GM19043 (cell line): ENCODE data around the gene MICAL3.

Experiments used
- ATAC-seq: cut with Tn5 transposase; IDR thresholded peaks from one replicate; pipeline ENCODE4 v1.9.1; 2021; ENCODE audit warnings: low read depth; ENCODE audit not compliant: unreplicated experiment

Gene MICAL3

DNA sequence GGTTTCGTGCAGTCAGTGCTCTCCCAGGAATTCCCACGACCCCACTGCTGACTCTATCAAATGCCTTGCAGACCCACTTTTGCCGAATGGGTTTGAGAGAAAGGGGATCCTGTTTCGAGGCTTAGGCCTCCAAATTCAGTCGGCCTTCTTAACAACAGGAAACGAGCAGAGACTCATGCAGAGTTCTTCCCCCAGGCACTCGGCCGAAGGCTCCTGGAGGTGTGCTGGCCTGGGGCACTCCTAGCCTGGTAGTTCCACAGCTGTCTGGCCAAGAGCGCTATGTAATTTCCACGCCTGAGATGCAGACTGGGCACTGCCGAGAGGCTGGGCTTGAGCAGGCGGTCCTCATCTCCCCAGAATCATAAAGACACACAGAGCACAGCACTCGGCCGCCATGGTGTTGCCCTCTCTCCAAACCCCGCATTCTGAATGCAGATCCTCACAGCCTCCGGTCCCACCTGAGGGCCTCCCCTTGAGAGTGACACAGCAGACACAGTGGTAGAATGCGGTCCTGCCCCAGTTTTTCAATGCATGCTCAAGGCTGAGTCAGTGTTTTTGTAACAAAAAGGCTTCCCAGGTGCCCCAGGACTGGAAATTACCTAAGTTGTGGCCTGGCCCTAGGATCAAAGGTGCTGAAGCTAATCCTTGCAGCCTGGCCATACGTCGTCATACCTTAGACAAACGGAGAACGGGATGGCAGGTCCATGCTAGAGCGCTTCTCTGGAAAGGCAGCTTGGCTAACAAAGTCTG is 219.9 kb downstream of the MICAL3 start:
- no peak for ATAC-seq

DNA sequence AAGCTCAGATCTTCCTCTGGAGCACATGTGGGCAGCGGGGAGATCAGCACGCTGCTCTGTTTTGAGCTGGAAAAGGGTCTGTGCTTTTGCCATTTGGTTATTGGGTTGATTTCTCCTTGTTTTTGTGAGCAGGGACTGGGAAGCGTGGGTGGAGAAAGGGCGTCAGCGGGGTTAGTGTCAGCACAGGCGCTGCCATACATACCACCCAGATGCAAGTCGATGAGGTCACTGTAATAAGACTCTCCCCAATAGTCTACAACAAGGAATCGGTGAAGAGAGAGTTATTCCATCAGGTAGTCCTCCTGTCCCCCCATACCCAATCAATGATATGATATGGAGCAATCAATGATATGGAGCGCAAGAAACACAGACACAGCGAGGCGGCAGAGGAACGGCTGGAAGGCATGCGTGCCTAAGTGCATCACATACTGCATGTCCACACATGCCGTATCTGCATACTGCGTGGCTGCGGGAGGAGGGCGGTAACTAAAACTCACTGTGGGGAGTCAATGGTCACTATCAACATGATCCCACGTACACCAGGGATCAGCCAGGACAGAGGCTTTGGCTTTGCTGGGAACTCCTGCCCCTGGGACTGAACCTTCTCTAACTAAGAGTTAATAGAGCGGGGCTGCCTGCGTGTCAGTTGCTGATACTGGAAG is 220.6 kb downstream of the MICAL3 start:
- no peak for ATAC-seq

DNA sequence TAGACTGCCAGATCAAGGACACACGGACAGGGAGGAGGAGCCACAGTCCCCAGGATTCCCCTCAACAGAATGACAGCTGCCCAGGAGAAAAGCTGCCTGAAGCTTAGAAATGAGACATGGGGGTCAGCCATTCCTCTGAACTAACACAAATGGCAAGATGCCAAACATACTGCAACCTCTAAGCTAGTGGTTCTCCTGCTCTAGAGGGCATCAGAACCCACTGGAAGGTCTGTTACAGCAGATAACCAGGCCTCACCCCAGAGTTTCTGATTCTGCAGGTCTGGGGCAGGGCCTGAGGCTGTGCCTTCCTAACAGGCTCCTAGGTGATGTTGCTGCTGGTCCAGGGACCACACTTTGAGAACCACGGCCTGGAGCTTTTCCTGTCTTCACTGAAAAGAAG is 221.5 kb downstream of the MICAL3 start:
- no peak for ATAC-seq

DNA sequence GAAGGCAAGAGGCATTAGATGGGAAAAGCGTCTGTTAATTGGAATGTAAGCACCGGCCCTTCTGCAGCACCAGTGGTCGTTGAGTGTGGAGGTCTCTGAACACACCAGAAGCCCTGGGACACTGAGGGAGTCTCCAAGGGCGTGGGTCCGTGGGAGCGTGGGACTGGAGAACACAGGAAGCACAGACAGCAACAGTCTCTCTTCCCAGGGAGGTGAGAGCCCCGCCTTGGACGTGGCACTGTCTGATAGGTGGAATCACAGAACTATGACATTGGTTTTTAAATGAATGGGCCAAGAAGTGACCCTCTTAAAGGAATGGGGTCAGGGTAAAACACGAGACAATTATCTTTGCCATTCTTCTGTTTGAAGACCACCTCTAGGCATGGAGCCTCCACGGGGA is 221.9 kb downstream of the MICAL3 start:
- ATAC-seq = no peak

DNA sequence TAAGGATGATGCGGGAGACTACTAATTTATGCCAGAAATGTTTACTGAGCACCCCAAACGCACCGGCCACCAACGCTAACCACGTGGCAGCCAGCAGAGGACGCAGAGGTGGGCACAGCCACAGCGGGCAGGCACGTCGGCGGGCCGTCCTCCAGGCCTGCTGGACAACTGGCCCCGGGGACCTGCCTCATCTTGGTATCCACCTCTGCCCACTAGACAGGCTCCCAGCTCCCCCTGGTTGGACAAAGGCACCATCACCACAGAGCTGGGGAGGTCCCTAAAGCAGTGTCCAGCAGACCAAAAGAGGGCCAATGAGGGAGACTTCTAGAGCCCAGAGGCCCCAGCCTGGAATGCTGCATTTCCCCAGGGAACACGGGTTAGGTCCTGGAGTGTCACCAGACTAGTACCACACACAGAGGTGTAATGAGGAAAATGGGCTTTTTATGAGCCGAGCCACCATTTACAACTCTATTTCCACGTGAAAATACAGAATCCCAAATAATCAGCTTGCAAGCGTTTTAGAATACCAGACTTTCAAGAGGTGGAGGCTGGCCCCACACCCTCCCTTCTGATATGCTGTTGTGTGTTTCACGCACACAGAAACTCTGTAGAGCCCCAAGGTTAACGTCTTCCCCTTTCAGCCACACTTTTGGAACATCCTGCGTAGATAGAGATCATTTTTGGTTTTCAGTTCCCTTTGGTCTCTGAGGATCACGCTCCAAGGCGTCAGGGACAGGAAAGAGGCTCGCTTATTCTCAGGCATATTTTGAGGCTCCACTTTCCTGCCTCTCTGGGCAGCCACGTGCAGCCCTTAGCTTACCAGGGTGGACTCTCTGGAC is 226.4 kb downstream of the MICAL3 start:
- peak; percentile 39 for ATAC-seq

DNA sequence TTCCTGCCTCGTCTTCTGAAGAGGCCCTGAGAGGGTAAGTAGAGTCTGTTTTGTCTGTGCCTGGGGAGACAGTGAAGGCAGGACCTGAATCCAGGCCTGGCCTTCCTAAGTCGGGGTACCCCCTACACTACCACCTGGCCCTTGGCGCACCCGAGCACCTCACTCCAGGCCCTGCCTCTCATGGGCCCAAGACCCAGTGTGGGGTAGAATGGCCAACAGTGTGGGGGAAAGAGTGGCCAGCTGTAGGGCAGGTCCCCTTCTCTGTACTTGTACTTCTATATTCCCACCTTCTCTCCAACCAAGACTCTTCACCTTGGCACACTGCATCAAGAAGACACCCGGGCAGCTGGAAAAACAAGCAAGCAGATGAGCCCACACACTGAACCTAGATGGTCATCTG is 227.7 kb downstream of the MICAL3 start:
- no peak for ATAC-seq

DNA sequence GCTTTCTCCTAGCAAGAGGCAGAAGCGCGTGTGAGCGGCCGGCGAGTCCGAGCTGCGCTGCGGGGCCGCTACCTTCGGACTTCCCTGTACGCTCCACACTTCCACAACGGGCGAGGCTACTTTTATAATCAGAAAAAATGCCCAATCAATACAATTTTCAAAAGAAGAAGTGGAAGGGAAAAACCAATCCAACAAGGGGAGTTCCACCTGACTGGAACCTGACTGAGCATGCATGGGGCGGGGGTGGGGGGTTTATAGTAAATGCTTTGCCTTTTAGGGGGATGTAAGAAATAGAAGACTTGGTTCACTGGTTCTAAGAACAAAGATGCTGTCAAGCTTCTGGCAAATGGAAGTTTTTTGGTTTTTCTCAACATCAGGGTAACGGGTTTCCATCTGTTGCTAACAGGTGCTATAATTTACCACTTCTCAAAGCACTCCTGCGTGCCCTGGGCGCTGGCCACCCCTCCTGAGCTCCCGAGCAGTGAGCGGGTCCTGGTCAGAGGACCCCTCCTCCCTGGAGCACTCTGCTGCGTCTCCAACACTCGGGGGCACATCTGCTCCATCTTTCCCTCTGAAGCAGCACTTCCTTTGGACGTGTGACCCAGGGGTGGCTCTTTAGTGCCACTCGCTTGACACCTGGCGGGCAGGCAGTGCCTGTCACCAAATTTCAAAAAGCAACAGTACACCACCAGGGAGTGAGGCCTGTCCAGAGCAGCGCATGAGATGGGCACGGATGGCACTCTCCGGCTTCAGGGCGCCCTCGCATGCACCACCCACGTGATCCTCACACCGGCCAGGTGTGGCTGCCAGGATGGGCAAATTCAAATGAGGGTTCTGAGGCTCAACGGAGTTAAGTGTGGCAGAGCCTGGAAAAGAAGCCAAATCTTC is 228.5 kb downstream of the MICAL3 start:
- ATAC-seq = no peak

DNA sequence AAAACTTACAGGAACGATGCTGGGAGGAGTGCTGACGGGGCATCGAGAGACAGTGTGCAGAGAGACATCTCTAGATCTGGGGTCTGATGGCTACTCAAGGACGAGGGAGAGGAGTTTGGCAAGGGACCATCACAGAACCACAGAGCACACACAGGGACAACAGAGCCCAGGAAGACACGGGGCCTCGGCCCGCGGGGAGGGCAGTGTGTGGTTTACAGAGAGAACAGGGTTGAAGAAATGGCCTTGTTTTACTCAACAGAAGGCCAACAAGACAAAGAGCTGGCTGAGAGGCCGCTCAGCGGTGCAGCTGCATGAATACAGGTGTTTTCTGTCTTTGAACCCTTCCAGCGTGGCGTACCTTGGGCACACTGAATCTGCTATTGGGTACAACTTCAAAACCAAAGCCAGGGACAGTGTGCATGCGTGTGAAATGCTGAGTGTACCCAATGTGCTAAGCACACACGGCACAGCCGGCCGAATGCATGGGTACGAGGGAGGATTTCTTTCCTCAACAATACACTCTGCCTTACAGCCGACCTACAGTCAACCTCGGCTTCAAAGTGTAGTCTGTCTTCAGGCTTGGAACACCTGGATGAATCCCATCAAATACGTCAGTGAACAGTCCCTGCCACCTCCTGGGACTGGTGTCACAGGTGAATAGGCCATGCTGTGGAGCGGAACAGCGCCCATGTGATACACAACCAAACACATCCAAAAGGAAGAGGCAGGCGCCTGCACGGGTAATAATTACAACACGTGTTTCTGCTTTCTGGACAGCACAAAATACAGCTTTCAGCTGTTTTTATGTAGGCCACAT is 229.4 kb downstream of the MICAL3 start:
- no peak for ATAC-seq

DNA sequence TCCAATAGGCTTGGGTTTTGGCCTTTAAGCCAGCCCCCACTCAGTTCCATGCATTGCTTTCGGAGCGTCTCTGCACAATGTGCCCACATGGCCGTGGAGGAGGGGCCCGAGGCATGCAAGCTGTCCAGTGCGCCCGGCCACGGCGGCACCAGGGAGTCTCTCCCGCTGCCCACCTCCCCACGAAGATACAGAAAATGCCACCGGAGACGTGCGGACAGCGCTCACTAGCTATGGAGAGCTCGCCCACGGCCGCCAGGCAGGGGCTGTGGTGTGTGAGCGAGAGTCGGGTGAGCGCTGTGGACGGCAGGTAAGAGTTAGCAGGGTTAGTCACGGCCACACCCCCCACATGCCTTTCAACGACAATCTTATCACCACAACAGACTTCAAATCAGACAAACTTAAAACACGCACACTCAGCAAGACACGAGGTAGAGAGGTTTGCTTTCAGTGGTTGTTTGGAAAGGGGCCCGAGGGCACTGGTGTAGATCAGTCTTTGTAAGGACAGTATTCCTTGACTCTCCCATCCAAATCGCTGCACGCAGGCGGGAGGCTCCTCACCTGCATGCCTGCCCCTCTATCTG is 231.4 kb downstream of the MICAL3 start:
- no peak for ATAC-seq

DNA sequence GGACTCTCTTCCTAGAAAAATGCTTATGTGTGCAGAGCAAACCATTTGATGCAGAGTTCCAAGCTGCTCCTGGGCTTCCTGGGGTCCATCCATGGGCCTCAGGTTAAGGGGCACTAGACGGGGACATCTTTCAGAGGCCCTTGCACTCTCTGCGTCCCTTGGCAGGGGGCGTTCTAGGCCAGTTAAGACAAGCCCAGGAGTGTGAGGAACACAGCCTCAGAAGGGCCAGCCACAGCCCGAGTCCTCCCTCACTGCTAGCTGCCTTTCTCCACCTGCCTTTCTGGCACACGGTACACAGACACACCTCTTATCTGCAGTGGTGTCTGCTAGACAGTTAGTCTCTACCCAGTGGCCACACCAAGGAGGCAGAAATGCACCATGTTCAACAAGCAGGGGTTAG is 232.1 kb downstream of the MICAL3 start:
- no peak for ATAC-seq

DNA sequence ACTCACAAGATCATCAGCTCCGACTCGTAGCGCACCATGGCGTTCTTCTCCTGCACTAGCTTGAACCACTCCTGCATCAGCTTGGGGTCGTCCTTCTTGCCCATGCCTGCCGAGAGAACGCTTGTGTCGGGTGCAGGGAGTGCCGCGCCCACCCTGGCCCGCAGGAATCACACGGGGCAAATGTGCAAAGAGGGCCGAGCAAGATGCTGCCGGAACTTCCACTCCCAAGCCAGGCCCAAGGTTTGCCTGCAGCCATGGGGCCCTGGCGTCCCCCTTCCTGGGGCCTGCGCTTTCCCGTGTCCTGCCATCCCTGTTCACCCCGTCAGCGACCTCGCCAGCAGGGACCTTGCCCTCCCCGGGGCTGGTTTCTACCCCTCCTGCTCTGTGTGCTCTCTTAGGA is 233.2 kb downstream of the MICAL3 start:
- no peak for ATAC-seq

DNA sequence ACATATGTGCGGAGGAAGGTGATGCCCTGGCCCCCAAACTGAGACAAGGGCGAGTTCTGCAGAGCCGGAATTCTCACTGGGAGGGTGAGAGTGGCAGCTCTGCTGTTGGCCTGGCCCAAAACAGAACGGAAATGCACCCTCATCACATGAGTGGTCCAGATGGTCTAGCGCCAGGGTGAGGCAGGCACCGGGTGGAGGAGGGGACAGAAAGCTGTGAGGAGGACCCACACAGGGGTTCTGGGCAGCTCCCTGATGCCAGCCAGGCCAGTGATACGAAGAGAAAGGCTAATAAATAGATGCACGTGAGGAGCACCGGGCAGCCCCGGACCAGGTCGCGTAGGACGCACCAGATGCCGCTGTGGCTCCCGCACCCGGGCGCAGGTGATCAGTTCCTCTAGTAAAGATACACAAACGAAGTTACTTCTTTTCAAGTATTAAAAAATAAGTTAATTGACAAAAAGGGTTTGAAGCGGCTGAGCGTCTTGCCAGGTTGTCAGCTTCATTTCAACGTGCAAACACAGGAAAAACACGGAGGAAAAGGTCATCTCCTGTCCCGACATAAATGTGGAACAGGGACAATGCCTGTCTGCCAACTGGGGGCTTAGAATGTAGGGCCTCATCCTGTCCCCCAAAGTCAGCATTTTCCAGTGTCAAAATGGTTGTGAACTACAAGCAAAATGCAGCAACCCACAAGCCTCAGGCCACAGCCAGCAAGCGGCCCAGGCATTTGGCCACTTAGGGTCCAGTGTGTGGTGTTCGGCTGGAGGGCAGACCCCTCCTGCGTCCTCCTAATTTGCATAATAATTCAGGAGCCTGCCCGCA is 234.8 kb downstream of the MICAL3 start:
- no peak for ATAC-seq

DNA sequence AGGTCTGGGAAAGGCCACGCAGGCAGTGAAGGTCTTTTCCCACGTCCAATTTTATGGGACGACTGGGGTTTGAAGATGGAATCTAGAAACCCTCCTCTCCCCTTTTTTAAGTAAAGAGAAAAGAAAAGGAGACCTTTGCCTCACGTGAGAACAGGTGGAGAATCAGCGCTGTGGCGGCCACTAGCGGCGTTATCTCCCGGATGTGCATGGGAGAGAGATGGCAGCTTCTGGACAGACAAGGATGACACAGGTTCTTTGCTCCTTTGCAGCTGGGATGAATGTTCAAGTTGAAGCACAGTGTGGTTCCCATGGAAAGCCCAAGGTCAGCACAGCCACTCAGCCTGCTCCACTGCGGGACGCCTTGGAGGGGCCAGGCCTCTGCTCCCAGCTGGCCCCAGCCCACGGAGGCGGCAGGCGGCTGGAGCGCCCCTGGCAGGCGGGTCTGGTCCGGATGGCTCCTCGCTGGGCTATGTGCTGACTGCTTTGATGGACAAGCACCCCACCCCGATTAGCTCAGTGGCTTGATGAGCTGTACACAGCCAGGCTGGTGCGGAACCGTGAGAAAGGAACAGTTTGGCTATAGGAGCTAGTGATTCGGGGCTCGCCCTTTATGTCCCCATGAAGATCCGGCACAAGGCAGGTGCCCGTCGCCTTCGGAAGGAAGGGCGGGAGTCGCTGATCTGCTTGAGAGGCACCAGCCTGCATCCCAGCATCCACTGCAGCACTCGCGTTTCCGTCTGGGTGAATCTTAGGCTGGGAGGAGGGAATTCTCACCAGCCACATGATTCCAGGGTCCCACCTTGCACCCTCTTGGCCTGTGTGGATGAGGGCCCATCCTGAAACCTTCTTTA is 235.6 kb downstream of the MICAL3 start:
- ATAC-seq = no peak

DNA sequence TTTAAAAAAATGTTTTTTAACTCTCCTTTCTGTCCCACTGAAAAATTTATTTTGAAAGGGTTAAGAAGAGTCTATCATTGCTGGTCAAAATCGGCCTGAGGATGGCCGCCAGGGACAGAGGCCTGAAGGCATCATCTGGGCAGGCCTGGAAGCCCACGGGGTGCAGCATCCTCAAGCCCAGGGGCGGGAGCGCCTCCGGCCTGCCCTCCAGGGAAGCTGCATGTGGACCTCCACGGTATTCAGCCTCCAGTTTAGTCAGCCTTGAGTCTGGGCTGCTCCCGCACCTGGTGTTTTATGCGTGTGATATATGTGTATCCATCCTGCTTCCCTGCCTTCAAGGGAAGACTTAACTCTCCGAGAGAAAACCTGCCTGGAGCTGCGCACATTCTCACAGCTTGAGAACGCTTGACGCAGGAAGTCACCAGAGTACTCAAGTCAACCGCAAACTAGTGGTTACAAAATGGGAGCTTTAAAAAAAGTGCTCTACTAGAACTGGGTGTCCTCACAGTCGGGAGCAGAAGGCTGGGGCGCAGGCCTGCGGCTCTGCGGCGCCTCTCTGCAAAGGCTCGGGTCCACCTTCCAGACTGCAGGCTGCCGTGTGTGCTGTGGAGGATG is 236.5 kb downstream of the MICAL3 start:
- ATAC-seq = no peak

DNA sequence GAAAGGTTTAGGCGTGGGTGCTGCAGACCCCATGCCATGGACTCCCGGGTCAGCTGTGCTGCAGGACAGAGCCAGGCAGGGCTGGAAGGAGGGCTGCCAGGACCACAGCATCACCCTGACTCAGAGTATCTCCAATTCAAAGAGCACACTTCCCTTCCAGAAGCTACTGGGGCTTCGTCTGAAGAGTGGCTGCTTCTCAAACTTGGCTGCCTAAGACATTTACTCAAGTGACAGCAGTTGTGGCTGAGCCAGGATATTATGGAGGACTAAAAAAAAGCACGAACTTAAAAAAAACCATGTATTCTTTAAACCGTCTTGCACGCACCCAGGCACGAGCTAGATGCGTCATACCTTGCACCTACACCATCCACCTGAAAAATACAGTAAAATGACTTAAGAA is 237.1 kb downstream of the MICAL3 start:
- no peak for ATAC-seq

DNA sequence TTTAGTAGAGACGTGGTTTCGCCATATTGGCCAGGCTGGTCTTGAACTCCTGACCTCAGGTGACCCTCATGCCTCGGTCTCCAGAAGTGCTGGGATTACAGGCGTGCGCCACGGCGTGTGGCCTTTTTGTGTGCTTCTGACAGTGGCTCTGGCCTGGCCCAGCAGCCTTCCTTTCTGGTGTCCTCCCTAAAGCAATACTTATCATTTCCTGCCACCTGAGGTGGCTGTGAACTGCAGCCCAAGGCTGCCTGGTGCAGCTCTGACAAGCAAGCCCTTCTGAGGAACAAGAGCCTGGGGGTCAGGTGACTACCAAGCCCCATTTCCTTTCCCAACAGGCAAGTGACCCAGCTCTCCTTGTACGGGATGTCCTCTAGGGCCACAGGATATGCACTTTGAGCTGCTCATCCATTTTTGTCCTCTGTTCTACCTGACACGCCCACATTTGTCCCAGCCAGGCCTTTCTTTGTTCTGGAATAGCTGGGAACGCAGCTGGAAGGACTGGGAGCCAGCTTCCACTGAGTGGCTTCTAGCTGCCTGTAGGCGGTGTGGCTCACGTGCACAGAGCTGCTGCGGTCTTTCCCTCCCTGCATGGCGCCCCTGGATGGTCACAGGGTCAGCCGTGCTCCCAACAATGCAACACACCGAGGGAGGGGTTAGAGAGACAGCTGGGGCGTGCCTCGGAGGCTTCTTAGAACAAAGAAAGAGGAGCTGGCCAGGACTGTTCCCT is 237.8 kb downstream of the MICAL3 start:
- no peak for ATAC-seq
